ENCODE measurements around the gene TM9SF4.
"Not testable (repeated sequence)": the region's sequence is repeated elsewhere in the genome, so short reads cannot be mapped to it uniquely, and the experiment has no call there.

TM9SF4 gene

DNA sequence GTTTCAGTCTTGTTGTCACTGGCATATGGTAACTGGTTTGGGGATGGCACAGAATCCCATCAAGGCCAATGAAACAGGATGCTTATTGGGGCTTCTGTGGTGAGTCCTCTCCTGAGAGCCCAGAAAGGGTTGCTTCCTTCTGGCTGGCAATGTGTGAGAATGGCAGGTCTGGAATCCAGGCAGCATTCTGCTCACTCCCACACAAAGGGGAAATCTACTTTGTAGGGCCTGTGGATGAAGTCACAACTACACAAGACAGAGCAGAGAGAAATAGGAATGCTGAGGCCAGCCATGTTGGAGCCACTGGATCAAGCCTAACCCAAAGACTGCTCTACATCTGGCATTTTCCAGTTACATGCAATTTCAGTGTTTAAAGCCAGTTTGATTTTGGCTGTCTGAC, 82.4 kb downstream of the TM9SF4 start:
- no peak for DNase-seq (ENCODE audit: low read depth)

DNA sequence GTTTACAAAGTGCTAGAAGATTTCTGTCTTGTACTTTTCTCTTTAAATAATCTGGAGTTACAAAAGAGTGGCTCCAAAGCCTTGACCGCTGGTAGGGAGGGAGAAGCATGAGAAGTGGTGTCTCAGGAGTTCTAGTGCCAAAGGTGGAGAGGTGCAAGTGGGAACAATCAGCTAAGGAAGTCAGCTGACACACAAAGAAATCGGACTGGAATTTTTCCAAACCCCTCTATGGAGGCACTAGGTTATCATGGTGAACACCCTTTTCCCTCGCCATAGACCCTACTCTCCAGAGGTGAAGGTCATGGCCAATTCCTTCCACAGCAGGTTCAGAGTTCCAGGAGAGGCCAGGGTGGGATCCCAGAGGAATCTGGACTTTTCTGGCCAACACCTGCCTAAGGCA, 83.2 kb downstream of the TM9SF4 start:
- DNase-seq (ENCODE audit: low read depth): no peak

DNA sequence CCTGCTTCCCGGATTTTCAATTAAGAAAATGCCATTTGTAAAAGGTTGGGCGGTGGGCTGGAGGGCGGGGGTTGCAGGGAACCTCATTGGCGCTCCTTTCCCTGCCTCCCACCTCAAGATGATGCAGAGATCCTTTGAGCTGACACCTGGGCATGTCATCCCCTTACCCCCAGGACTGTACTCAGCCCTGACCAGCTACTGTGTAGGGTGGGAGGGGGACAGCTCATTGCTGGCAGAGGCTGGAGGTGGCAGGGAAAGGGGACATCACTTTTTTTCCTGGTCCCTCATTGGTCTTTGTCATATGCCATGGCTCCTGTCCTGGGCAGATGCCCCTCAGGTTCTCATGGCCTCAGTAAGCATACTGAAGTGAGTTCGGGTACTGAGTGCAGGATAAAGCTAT, 83.8 kb downstream of the TM9SF4 start:
- DNase-seq (ENCODE audit: low read depth): not testable (repeated sequence)

DNA sequence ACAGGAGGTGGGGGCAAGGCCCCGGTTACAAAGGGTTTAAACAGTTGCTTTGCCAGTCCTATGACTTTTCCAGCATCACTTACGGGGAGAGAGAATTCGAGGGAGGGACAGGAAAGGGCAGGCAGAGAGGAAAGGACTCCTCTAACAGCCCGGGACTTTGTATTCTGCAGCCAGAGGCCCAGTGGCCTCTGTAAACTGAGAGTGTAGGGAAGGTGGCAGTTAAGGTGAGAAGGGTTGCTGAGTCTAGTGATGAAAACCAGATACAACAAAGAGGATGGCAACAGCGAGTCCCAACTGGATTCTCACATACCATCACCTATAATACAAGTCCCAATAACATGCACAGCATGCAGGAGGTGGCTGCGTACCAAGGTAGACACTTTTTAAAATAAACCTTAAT, 84.5 kb downstream of the TM9SF4 start:
- no peak for DNase-seq (ENCODE audit: low read depth)

DNA sequence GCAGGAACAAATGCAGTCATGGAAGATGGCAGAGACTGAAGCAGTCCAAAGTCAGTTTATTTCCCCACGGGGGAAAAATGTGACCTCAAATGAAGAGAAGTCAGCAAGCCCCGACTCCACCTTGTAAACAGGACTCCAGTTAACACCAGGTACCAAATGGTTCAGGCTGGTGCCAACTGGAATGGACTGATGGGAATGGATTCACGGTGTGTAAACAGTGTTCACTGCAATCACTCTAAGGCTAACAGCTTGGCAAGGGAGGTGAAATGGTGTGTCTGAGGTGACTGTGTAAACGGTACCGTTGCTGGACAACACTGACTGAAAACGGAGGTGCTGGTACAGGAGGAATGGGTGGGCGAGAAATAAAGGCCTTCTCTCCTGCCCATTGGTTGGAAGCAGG, 86.1 kb downstream of the TM9SF4 start:
- DNase-seq (ENCODE audit: low read depth): no peak

DNA sequence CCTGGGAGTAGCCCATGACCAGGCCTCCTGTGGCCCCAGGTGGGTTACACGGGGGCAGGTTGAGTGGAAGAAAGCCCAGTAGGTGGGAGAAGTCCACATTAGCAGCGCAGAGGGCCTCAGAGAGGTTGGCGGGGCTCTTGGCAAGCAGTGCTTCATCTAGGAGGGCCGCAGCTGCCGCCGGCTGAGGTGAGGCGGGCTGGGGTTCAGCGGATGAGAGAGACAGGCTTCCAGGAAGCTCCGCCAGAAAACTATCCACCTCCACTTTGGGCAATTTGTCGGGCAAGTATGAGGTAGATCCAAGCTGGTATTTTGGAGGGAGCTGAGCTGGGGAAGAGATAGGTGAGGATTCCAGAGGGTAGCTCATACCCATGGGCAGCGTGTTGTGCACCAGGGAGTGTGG, 87.1 kb downstream of the TM9SF4 start:
- DNase-seq (ENCODE audit: low read depth): not testable (repeated sequence)

DNA sequence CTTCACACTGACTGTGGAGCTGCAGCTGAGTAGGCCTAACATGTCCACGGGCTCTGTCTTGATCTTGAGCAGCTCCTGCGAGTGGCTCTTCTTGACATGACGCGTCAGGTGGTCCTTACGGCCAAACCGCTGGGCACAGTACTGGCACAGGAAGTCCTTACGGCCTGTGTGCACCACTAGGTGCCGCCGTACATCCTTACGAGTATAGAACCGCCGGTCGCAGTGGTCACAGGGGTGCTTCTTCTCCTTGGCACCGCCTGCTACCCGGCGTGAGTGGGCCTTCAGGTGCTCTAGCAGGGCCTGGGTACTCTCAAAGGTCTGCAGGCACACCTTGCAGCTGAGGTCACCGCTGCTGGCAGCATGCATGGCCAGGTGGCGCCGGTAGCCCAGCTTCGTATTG, 87.6 kb downstream of the TM9SF4 start:
- not testable (repeated sequence) for DNase-seq (ENCODE audit: low read depth)

DNA sequence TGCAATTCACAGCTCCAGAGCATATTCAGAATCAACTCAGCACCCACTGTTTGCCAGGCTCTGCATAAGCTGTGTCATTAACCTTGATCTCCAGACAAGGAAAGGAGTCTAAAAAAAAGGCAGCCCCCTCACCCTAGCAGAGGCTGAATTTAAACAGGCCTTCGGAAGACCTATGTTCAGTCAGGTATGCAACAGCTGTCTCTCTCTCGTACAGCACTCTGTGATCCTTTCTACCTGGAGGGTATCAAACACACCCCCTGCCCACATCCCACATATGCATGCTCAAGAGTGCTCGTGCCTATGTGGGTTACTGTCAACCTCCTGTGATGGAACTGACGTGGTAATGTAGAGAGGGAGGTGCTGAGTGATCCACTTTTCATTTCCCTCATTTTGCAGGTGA, 89.5 kb downstream of the TM9SF4 start:
- DNase-seq (ENCODE audit: low read depth): no peak

DNA sequence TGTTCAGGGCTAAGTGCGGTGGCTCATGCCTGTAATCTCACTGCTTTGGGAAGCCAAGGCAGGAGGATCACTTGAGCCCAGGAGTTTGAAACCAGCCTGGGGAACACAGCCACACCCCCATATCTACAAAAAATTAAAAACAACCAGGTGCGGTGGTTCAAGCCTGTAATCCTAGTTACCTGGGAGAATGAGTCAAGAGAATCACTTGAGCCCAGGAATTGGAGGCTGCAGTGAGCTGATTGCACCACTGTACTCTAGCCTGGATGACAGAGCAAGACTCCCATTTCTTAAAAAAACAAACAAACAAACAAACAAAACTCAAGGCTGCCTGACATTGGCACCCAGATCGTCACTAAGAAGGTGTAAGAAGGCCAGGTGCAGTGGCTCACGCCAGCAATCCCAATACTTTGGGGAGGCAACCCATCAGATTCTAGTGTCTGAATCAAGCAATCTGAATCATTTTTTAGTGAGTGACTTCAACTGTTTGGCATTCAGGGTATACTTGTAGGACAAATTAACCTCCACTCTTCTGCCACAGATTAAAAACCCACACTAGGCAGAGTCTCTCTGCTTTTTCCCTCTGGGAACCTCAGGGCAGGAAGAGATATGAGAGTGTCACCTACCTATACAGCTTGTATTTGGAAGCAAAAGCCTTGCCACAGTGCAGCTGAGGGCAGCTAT, 91.9 kb downstream of the TM9SF4 start:
- no peak for DNase-seq (ENCODE audit: low read depth)

DNA sequence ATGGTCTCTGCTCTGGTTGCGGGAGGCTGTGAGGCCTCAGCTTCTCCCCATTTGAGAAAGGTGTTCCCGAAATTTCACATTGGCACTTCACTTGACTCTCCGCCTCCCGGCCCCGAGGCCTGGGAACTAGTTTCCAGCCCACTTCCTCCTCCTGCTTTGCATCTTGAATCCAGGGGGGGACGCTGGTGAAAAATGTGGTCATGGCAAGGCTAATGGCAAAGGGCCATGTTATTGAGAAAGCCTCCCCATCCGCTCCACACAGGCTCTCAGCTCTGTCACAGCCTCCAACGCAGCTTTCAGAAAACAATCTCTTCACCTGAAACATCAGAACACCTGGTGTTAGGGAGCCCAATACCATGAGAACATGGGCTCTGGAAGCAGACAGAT, 92.5 kb downstream of the TM9SF4 start:
- DNase-seq (ENCODE audit: low read depth): no peak

DNA sequence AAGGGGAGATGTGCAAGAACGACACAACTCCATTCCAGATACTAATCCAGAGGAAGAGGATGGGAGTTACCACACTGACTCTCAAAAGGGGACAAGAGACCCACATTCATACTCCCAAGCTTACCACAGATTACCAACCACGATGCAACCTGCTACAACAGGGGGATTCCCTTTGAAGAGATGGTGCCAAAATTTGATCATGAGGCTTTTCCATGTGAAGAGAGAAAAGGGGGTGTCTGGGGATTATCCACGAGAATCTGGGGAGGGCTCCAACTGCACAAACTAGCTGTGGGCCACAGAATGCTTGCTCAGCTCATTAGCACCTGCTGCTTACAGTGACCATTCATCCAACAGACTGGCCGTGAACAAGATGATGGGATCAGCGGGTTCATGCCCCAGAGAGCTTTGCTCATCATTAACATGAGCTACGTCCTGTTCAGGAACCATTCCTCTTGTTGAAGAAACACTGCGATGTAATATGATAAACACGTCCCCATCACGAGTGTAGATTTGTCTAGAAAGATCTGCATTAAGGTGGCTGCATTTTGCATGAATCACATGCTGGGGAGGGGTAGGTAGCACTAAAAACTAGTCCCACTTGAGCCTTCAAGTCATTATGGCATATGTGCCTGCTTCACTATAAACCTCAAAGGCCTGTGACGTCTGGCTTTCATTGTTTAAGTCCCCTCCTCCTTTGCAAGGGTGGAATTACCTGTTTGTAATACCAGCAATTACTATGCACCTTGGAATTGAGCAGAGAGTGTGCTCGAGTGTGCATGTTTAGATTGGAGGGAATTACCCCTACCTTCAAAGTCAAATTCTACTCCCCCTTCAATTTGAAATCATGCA, 94.1 kb downstream of the TM9SF4 start:
- DNase-seq (ENCODE audit: low read depth): no peak

DNA sequence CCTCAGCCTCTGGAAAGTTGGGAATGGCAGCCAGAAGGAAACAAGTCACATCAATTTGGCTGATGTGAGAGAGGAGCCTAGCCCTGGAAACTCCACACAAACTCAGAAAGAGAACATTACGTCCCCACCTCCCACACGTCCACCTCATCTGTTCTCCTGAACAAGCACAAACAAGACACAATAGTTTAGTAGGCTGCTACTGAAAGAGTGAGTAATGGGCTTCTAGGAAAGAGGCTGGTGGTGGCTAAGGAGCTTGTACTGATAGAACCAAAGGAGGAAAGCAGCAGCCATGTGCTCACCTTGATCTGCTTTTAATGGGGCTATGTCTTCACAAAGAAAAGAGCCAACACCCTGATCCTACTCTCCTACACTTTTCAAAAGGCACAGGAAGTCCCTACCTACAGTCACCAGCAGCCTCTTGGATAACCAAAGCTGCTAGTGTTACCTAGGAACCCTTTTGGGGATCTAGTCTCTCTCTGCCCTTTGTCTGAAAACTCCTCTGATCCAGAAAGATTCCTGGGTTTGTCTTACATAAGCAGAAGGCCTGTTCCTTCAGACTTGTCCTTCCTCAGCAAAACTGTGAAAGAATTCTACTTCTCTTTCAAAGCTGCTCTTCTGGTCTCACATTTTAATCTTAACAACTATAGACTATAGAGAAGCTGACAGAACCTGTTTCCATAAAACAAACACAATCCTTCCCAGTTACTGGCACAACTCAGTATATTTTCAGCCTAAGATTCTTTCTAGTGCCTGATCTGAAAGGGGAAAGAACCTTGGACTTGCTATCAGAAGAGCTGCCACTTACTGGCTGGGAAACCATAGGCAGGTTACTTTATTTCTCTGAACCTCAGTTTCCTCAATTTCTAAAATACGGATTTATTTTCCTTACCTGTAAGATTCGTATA, 94.9 kb downstream of the TM9SF4 start:
- no peak for DNase-seq (ENCODE audit: low read depth)

DNA sequence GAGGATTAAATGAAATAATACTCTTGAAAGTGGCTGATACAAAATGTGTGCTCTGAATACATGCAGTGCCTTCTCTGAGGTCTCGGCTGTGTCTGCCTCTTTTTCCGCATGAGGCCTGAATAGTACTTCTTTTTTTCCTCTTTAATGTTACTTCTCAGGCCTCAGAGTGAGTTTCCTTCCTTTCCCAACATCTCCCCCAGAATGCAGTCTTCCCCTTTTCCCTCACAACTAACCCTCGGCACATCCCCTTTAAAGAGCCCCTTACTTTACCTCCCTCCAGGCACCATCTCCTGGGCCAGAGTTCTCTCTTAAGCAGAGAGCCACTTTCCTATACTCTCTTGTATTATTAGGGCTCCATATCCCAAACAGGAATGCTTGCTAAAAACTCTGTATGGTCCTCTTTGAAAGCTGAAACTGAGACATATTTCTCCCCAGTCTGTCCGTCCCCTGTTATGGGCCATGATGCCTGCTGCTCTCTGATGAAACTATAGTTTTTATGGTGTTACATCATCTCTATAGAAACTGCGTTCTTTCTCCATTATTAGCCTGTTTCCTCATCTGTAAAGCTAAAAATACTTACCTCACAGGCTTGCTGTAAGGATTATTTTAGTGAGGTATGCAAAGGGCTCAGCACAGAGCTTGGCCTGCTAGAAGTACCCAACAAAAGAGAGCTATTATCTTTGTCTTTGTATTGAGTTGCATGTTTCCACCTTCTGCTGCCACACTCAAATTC, 95.8 kb downstream of the TM9SF4 start:
- DNase-seq (ENCODE audit: low read depth): peak; percentile 26

DNA sequence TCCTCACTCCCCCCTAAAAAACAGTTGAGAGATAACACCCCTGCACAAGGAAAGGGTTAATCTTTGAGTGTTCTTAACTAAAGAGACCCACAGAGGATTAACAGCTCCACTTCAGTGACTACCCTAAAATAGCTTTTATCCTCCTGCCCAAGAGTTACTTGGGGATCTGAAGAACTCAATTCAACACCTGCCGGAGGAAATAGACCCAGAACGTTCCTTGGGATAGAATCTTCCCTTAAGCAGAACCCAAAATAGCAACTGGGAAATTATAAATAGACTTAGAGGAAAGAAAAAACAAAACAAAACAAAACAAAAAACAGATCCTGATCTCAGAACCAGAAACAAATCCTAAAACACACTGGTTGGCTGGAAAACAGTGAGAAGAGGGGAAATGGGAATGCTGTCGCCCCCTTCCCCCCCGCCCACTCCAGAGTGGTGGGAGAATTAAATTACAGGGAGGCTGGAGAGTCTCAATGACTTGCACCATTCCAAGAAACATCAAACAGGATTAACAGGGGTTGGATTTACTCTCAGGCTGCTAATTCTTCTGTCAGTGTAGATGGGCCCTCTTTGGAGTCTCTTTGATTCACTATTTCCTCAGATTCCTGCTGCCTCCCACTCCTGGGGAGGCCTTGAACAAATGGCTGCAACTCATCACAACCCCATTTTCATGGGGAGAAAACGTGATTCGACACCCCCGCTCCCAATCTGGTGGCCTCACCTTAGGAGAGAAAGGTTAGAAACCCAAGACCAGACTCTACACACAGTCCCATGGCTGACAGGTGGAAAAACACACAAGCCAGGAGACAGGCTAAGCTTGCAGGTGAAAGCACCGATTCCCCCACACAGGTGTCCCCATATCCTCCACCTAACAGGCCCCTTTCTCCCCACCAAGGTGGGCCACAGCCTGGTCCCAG, 96.6 kb downstream of the TM9SF4 start:
- DNase-seq (ENCODE audit: low read depth): no peak

DNA sequence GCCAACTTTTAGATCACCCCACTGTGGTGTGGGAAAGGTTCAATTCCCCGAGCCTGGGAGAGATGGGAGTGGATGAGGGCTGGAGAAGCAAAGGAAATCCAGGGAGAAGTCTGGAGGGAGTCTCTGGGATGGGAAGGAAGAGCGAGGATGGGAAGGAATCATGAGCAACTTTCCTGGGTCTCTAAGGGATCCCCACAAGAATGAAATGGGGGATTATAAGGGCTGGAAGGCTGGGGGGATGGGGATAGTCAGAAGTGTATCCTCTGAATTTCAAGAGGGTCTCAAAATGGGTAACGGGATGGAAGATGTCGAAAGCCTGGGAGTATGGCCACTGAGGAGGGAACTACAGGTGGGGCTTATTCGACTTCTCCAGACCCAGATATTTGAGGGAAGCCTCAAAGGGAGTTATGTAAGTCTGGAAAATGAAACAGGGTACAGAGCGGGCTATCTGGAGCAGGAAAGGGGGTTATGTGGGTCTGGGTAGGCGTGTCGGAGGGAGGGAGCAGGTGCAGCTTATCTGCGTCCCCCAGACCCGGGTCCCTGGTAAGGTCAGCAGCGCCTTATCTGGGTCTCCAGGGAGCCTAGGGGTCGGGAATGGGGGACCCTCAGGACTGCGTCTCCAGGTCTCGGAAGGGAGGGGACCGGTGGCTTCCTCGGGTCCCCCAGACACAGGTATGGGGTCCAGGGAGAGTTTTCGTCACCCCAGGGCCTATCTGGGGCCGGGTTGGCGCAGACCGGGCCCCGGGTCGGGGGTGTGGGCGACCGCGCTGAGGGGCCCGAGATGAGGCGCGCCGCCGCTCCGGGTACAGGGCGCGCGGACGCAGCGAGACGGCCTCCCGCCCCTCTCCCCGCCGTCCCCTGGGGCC, 97.5 kb downstream of the TM9SF4 start:
- DNase-seq (ENCODE audit: low read depth): no peak

DNA sequence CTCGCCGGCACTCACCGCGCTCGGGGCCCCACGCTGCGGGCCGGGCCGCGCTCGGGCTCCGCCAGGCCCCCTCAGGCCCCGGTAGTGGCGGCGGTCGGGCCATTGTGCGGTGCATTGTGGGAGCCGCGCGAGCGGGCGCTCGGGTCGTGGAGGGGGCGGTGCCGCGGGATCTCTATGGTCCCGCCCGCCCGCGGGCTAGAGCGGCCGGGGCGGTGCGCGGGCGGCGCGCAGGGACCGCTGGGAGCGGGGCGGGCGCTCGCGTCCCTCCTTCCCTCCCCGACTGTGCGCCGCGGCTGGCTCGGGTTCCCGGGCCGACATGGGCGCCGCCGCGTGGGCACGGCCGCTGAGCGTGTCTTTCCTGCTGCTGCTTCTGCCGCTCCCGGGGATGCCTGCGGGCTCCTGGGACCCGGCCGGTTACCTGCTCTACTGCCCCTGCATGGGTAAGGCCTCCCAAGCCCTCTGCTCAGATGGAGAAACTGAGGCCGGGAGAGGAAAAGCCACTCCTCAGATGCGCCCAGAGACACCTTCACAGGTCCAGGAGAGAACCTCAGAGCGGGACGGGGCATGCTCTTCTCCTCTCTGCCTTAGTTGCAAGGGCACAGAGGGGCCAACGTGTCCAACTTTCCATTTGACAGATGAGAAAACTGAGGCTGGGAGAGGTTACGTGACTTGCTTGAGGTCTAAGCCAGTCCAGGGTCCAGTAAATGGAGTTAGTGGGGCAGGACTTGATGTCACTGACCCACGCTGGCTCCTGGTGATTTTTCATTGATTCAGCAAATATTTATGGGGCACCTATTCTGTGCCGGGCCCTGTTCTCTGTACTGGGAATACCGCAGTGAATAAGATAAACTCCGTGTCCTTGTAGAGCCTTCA, 98.3 kb downstream of the TM9SF4 start, which contains the start of the genes PLAGL2 and POFUT1:
PLAGL2 (minus strand) TSS at position 118 of the 873 bp plus-strand sequence. CDS start 5,565 bp downstream, outside the sequence.
POFUT1 (plus strand) TSS at position 255 of the 873 bp plus-strand sequence; CDS start at position 317, 62 bp downstream.
- peak; percentile 42 for DNase-seq (ENCODE audit: low read depth)

DNA sequence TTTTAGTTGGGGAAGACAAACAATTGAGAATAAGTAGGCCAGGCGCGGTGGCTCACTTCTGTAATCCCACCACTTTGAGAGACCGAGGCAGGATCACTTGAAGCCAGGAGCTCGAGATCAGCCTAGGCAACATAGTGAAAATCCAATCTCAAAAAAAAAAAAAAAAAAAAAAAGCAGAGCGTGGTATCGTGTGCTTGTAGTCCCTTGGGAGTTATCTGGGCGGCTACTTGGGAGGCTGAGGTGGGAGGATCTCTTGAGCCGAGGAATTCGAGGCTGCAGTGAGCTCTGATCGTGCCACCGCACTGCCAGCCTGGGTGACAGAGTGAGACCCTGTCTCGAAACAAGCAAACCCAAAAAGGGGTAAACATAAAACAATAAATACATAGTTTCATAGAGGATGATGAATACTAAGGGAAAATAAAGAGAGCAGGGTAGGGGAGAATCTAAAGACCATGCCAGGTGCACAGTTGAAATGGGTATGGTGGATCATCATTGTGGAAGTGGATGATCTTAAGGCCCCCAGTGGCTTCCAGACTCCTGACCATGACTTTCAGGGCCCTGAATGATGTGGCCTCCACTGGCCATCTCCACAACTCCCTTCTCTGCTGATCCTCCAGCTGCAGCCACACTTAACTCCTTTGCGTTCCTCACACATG, 99.1 kb downstream of the TM9SF4 start:
- DNase-seq (ENCODE audit: low read depth): no peak
